Nephron (organoid): ENCODE data around the gene GALK1.

Experiments
- H3K27ac Mint-ChIP-seq, 3 experiments: 2 replicates each; pipeline ENCODE4 v1.8.0; 2020; ENCODE audit warnings: mixed read lengths in 3 of 3, mild to moderate bottlenecking in 2 of 3, moderate library complexity in 1 of 3
- H3K27me3 Mint-ChIP-seq: 2 replicates; pipeline ENCODE4 v1.8.0; 2021; ENCODE audit warnings: low read depth, mild to moderate bottlenecking, moderate library complexity, mixed read lengths
- H3K36me3 Mint-ChIP-seq: 2 replicates; pipeline ENCODE4 v1.8.0; 2020; ENCODE audit warnings: low read depth, mixed read lengths
- H3K4me1 Mint-ChIP-seq: 2 replicates; pipeline ENCODE4 v1.8.0; 2020; ENCODE audit warnings: mixed read lengths
- H3K4me3 Mint-ChIP-seq, 3 experiments: 2 replicates each; pipeline ENCODE4 v1.8.0; 2020; ENCODE audit warnings: mild to moderate bottlenecking in 3 of 3, mixed read lengths in 3 of 3, moderate library complexity in 2 of 3
- H3K9me3 Mint-ChIP-seq: 2 replicates; pipeline ENCODE4 v1.8.0; 2020; ENCODE audit warnings: mixed read lengths
- CTCF ChIP-seq, 3 experiments: fragments of 200-600 bp; sonication (generic); IDR thresholded peaks; one replicate each; pipeline ENCODE4 v1.5.0; 2021; ENCODE audit warnings: antibody characterized with exemption in 3 of 3; ENCODE audit not compliant: unreplicated experiment in 3 of 3

The GALK1 gene

GRCh38 chr17:75736173-75736835 is 28.7 kb downstream of the GALK1 start:
- Mint-ChIP-seq H3K4me3 (no peak overlapping the region), H3K27me3 (peaks cover 18% of the 10 kb centered on the region), H3K36me3 (no peaks in the 10 kb centered on the region), H3K9me3 (no peaks in the 10 kb centered on the region), H3K27ac (no peak overlapping the region), H3K4me1 (no peaks in the 10 kb centered on the region)
- TF ChIP-seq CTCF (IDR thresholded peaks at IDR 0.05; ENCODE audit: unreplicated experiment in 3 of 3), result no peak

DNA sequence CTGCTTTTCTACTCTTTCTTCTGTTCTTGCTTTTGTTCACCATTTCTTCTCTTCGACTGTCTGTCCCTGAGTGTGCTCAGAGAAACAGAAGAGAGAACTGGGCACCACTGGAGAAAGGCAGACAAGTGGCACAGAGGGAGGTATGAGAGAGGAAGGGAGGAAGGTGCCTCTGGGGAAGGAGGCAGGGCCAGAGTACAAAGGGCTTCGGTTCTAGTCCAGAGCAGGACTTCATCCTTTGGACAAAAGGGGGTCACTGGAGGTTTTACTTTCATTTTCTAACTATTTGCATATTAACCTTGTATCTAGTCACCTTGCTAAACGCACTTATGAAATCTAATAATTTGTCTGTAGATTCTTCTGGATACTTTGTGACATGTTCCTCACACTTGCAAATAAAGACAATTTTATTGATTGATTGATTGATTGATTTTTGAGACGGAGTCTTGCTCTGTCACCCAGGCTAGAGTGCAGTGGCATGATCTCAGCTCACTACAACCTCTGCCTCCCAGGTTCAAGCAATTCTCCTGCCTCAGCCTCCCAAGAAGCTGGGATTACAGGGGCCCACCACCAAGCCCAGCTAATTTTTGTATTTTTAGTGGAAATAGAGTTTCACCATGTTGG is 30.2 kb downstream of the GALK1 start:
- Mint-ChIP-seq H3K4me1 (no peaks in the 10 kb centered on the region), H3K9me3 (no peaks in the 10 kb centered on the region), H3K27ac (no peak overlapping the region), H3K27me3 (peaks cover 18% of the 10 kb centered on the region), H3K36me3 (no peaks in the 10 kb centered on the region), H3K4me3 (no peak overlapping the region)
- no peak for TF ChIP-seq CTCF (IDR thresholded peaks at IDR 0.05; ENCODE audit: unreplicated experiment in 3 of 3)

DNA sequence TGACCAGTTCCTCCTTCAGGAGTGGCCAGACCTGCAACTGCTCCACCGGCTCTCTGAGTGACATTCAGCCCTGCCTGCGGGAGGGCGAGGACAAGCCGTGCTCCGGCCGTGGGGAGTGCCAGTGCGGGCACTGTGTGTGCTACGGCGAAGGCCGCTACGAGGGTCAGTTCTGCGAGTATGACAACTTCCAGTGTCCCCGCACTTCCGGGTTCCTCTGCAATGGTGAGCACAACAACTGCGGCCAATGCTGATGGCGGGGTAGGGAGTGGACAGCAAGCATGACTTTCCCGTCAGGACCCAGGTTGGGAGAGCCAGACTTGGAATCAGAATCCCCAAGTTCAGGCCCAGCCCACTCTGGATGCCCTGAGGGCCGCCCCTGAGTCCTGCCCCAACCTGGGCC is 31.5 kb downstream of the GALK1 start:
- H3K9me3 Mint-ChIP-seq, result no peaks in the 10 kb centered on the region

GRCh38 chr17:75731716-75732498 is 33.1 kb downstream of the GALK1 start:
- Mint-ChIP-seq H3K36me3 (no peaks in the 10 kb centered on the region), H3K4me3 (no peak overlapping the region), H3K27me3 (peaks cover 18% of the 10 kb centered on the region), H3K9me3 (no peaks in the 10 kb centered on the region), H3K4me1 (no peaks in the 10 kb centered on the region), H3K27ac (no peak overlapping the region)
- no peak for TF ChIP-seq CTCF (IDR thresholded peaks at IDR 0.05; ENCODE audit: unreplicated experiment in 3 of 3)

More for the DNA sequence above, 31.5 kb downstream of the GALK1 start:
- H3K4me3 Mint-ChIP-seq, result no peak overlapping the region
- H3K27me3 Mint-ChIP-seq, result peaks cover 18% of the 10 kb centered on the region
- H3K36me3 Mint-ChIP-seq, result no peaks in the 10 kb centered on the region
- no peaks in the 10 kb centered on the region for H3K4me1 Mint-ChIP-seq
- TF ChIP-seq CTCF (IDR thresholded peaks at IDR 0.05; ENCODE audit: unreplicated experiment in 3 of 3), result no peak
- no peak overlapping the region for H3K27ac Mint-ChIP-seq

GRCh38 chr17:75731086-75731715 is 33.8 kb downstream of the GALK1 start:
- Mint-ChIP-seq H3K4me3 (no peak overlapping the region), H3K4me1 (no peaks in the 10 kb centered on the region), H3K27me3 (peaks cover 18% of the 10 kb centered on the region), H3K27ac (no peak overlapping the region), H3K36me3 (no peaks in the 10 kb centered on the region), H3K9me3 (no peaks in the 10 kb centered on the region)
- TF ChIP-seq CTCF (IDR thresholded peaks at IDR 0.05; ENCODE audit: unreplicated experiment in 3 of 3), result no peak
